NCI-H524 treated with DMSO at 0.1 percent for 48 hours (cell line): ENCODE results near the gene CLEC7A.

Source experiments
- DNase-seq: peaks from one replicate; lab custom pipeline; 2025; lab: John Stamatoyannopoulos, UW

The CLEC7A gene

DNA sequence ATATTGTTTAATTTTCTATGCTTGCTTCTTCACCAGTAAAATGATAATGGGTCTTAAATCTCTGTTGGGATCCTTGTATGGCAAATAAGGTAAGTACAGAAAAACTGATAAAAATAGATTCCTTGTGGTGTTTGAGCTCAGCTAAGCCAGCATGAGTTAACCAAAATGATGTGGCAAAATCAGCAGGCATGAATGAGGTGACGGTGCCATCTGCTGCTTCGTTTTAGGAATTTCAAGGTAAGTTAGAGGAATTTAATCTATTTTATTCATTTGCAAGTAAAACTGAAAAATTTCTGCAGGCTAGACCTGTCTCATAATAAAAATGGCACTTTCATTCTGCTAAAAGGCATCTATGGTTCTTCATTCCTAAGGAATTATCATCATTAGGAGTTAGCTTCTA, 10.0 kb upstream of the CLEC7A start:
- no peak for DNase-seq

GRCh38 chr12:10136637-10137205, 6.7 kb upstream of the CLEC7A start:
- DNase-seq = no peak

- DNase-seq = no peak
These were observed 5.1 kb upstream of the CLEC7A start for GRCh38 chr12:10135126-10135525.

- no peak for DNase-seq
These were observed 2.9 kb upstream of the CLEC7A start for GRCh38 chr12:10132850-10133370.

GRCh38 chr12:10131111-10131690, 1.2 kb upstream of the CLEC7A start:
- no peak for DNase-seq

- no peak for DNase-seq
These were observed 1.3 kb downstream of the CLEC7A start for GRCh38 chr12:10128687-10129086.

DNA sequence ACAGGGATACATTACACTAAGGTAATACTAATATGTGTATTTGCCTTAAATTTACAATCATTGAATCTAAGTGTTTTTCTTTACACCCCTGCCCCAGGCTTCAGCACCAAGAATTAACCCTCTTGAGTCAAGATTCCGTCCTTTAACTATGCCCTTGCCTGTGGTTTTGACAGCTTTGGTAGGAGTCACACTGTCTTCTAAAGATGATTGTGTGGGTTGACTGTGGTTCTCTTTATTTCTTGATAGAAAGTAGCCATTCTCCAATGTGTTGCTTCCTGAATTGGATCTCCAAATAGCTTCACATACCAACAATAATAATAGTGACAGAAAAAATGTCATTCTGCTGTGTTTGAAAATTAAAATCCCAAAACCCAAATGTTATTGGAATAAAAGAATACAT, 3.6 kb downstream of the CLEC7A start:
- no peak for DNase-seq

DNA sequence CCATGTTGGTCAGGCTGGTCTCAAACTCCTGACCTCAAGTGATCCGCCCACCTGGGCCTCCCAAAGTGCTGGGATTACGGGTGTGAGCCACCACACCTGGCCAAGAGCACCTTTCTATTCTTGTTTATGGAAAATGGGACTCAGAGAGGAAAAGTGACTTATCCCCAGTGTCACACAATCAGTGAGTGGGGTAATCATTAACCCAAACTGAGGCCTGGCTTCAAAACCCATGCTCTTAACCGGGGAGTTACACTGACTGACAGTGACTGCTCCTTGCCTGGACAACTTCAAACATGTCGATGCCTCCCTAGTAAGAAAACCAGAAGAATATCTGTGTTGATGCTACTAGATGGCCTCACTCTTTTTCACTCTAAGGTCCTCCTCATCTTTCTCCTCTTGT, 7.3 kb downstream of the CLEC7A start:
- no peak for DNase-seq

DNA sequence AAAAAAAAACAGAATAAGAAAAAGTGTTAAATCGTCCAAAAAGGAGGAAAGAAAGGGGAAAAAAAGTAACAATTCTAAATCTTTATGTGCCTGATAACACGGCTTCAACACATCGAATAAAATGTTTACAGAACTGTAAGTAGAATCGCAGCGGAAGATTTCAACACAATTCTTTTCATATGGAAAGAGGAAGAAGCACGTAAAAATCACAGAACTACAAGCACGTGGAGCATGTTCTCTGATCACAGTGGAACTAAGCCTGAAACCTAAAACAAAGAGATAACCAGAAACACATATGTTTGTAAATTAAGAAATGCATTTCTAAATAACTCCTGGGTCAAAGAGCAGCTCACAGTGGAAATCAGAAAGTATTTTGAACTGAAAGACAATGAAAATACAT, 8.7 kb downstream of the CLEC7A start:
- no peak for DNase-seq

DNA sequence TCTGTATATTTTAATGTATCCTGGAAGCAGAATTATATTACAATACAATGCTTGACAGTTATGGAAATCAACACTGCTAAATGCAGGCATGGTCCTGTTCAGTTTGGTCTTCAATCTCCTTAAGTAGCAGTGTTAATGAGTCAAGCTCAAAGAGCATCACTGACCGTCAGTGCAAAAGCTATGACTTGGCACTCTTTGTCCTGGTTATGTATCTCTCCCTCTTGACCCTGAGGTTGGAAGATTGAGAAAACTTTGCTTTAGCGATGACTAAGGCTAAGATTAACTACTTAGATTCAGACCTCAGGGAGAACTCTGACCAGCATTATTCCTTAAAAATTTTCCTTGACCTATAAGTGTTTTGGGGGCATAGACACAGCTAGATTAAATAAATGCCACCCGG, 10.9 kb downstream of the CLEC7A start:
- no peak for DNase-seq

- DNase-seq = no peak
These were observed 14.1 kb downstream of the CLEC7A start for GRCh38 chr12:10115890-10116289.

- DNase-seq = no peak
These were observed 14.7 kb downstream of the CLEC7A start for GRCh38 chr12:10115311-10115710.

DNA sequence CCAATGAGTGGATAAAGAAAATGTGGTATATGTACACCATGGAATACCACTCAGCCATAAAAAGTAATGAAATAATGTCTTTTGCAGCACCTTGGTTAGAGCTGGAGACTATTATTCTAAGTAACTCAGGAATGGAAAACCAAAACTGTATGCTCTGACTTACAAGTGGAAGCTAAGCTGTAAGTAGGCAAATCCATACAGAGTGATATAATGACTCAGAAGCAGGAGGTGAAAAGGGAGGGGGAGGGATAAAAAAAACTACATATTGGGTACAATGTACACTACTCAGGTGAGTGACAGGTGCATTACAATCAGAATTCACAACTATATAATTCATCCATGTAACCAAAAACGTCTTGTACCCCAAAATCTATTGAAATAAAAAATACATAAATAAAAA, 16.1 kb downstream of the CLEC7A start:
- no peak for DNase-seq

GRCh38 chr12:10113075-10113474, 16.9 kb downstream of the CLEC7A start:
- no peak for DNase-seq

DNA sequence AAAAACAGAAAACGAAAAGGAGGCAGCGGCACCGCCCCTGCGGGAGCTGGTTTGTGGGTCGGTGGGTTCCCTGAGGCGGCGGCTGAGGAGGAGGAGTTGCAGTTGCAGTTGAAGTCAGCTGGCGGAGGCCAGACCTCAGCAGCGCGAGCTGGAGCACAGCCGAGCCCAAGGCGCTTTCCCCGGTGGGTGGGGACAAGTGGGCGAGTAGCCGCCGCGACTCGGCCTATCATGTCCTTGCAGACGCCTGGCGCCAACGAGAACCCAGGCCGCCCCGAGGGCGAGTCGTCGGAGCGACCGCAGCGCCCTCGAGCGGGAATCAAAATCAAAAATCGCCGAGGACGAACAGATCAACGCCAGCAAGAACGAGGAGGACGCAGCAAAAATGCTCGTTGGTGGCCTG, 18.5 kb downstream of the CLEC7A start:
- DNase-seq = no peak

GRCh38 chr12:10110256-10110844, 19.6 kb downstream of the CLEC7A start:
- DNase-seq = no peak

DNA sequence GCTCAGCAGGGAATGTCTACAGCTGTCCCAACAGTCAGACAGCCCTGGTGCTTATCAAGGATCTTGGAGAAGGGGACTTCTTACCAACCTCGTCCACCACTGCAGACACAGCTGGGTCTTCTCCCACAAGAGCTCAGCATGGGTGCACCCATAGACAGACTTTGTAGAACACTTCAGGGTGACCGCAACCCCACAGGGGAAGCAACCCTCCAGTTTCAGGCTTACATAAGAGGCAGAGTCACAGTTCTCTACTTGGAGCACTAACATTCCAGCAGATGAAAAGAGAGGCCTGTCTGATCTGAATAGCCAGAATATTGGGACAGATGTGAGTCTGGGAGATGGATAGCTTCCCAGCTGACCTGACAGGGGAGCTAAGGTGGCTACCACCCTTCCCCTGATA, 27.7 kb downstream of the CLEC7A start:
- DNase-seq = no peak

GRCh38 chr12:10101648-10102220, 28.3 kb downstream of the CLEC7A start:
- no peak for DNase-seq

DNA sequence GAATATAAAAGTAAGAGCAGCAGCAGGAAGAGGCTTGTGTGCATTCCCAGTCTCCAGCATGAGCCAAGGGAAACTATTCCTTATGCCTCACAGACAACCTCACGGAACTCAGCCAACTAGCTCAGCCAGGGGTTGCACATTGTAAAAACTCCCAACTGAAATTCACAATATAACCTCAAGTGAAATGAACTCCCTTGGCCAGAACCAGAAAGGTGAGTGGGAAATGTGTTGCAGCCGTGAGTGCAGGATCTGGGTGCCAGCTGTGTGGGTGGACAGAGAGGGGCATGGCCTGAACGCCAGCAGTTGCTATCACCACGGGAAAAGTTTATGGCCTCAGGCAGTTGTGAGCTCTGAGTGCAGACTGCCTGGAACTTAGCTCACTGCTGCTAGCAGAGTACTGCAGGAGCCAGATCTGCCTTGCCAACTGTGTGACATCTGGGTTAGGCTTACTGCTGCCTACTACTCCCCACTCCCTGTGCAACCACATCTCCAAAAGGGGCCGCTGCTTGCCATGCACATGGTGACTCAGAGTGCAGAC, 28.9 kb downstream of the CLEC7A start:
- DNase-seq = no peak

DNA sequence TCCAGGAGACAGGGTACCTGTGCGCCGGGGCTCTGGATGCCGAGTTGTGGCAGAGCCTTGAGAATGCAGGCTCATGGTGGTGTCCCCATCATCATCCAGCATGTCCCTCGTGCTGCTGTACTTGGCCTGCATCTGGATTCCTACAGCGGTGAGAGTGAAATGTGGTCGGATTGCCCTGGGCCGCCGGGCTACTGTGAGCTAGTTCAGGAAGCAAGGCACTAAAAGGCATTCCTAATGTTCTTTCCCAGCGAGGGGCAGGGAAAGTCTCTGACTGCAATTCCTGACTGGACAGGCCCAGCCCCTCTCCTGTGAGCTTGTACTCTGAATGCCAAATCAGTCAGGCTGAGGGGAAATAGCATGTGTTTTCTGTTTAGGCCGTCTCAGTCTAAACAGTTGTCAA, 31.2 kb downstream of the CLEC7A start, which contains the start of gene CLEC1A:
TSS of gene CLEC1A (minus strand) at position 195 of the 400 bp plus-strand sequence. CDS start at position 132, 63 bp downstream.
- DNase-seq = no peak

- DNase-seq = no peak
These were observed 32.5 kb downstream of the CLEC7A start for GRCh38 chr12:10097521-10097920.

- no peak for DNase-seq
These were observed 34.0 kb downstream of the CLEC7A start for GRCh38 chr12:10095971-10096370.
